ENCODE results near the gene FBXL13. TPM values are rescaled to one million over a fixed set of nuclear protein-coding genes. Genes with fewer than 3 reads are reported as not detected.

FBXL13 gene
- total and polyA plus RNA-seq, 2 of the 8 experiments (the other 6 are each of a cell fraction or from before 2014, with no cell fraction given) = 1.2 to 2.8 TPM

DNA sequence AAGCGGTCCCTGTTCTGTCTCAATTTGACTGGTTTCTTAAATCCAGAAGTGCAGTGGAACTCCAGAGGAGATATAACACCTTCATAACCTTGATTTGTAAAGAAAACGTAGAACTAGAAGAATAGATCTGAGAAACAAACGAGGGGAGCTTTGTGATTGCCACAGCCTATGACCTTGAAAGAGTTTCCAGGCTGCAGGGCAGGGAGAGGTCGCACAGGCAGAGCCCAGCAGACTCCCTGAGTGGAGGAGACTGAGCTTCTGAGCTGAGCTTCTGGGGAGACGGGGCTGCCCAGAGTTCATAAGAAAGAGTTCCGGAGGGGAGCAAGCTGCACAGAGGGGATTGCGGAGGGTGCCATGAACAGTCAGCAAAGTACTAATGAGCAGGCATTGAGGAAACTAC is 268.0 kb downstream of the FBXL13 start:
- Histone ChIP-seq H3K4me3 (ENCODE audit: extremely low read depth in 1 of 4, insufficient read depth in 2 of 4, low read depth in 3 of 4, low read length in 4 of 4) (no peak overlapping the region), H2AK5ac (ENCODE audit: low read depth, low read length) (no peak overlapping the region), H3K4me2 (ENCODE audit: insufficient read depth in 1 of 2, low read depth in 2 of 2, low read length in 2 of 2) (no peak overlapping the region), H3K4ac (replicated peaks; ENCODE audit: insufficient read length, low read depth, low read length) (no peak overlapping the region), H3K4me1 (replicated peaks in 1 of 4; ENCODE audit: control insufficient read depth in 3 of 4, insufficient read depth in 4 of 4, low read length in 3 of 4) (no peaks in the 10 kb centered on the region), H2BK5ac (ENCODE audit: low read depth, low read length) (no peak overlapping the region), H3K9me3 (ENCODE audit: insufficient read depth in 2 of 2, low read depth in 1 of 2, low read length in 1 of 2) (peaks cover under 1 to 3% of the 10 kb centered on the region in 2 experiments; a peak in 1 of 4 replicates), H4K5ac (ENCODE audit: insufficient read length, low read depth, low read length) (no peak overlapping the region), H3K14ac (ENCODE audit: insufficient read length) (no peak overlapping the region), H3K79me2 (ENCODE audit: control insufficient read depth in 1 of 2, insufficient read depth in 2 of 2, low read length in 2 of 2) (no peaks in the 10 kb centered on the region), H4K91ac (replicated peaks; ENCODE audit: insufficient read length, low read length) (no peak overlapping the region), H3K23ac (ENCODE audit: insufficient read length) (no peak overlapping the region), H2BK12ac (ENCODE audit: low read depth, low read length) (no peak overlapping the region), H3K27me3 (replicated peaks in 1 of 4; ENCODE audit: control insufficient read depth in 3 of 4, extremely low read depth in 1 of 4, insufficient read depth in 3 of 4, low read length in 3 of 4) (no peaks in the 10 kb centered on the region), H2BK20ac (ENCODE audit: low read length) (no peak overlapping the region), H3K79me1 (ENCODE audit: low read depth, low read length) (no peaks in the 10 kb centered on the region), H4K20me1 (replicated peaks in 1 of 2; ENCODE audit: control insufficient read depth in 1 of 2, insufficient read depth in 2 of 2, low read length in 2 of 2) (no peaks in the 10 kb centered on the region), H3K36me3 (ENCODE audit: control insufficient read depth in 2 of 4, insufficient read depth in 4 of 4, low read length in 3 of 4) (no peaks in the 10 kb centered on the region), H3K56ac (replicated peaks; ENCODE audit: insufficient read length, low read depth, low read length) (no peak overlapping the region), H2BK15ac (ENCODE audit: low read length) (no peak overlapping the region), H3K18ac (ENCODE audit: extremely low read depth, low read length) (no peak overlapping the region), H3K9ac (replicated peaks in 1 of 4; ENCODE audit: extremely low read depth in 1 of 4, low read depth in 3 of 4, low read length in 3 of 4) (no peak overlapping the region), H3K27ac (ENCODE audit: low read depth, low read length) (no peak overlapping the region), H2BK120ac (replicated peaks; ENCODE audit: low read depth, low read length) (no peak overlapping the region), H3K23me2 (ENCODE audit: low read depth, low read length) (no peaks in the 10 kb centered on the region), H2AFZ (ENCODE audit: low read length) (no peak overlapping the region), H4K8ac (ENCODE audit: extremely low read depth, insufficient read depth, low read length) (no peak overlapping the region)
- 95% methylated on average over 7 of the region's 7 CpGs; no CpG with 5 or more reads in 1 of the 2 experiments for WGBS, 2 experiments (ENCODE audit: extremely low coverage in 1 of 2, insufficient coverage in 1 of 2, insufficient read length in 1 of 2, insufficient replicate concordance in 2 of 2, low coverage in 1 of 2, low lambda C conversion rate in 2 of 2, missing lambda C conversion rate in 1 of 2)
- ChIA-PET POLR2A (ENCODE audit: partially characterized antibody) (interaction anchor here (1.0 to 1.6 kb wide), 2 partner anchors 9 to 13 kb away, joined by 3 read pairs; no protein-coding TSS in a partner anchor), CTCF (ENCODE audit: partially characterized antibody) (interaction anchor here (0.6 kb wide), 1 partner anchor 235 kb away, joined by 3 read pairs; no protein-coding TSS in a partner anchor)
- FAIRE-seq (no peak), DNase-seq (ENCODE audit: low read depth in 1 of 2, low spot score in 2 of 2) (no peak)
- TF ChIP-seq SAP30 (IDR thresholded peaks at IDR 0.05; ENCODE audit: insufficient read depth, insufficient replicate concordance, low read length) = no peak
- no peak for TF ChIP-seq GTF2F1 (IDR thresholded peaks at IDR 0.05; ENCODE audit: borderline replicate concordance, low read depth, low read length)
- no peak for TF ChIP-seq POU5F1 (IDR thresholded peaks at IDR 0.05; ENCODE audit: low read depth, low read length)
- TF ChIP-seq TCF12 (IDR thresholded peaks at IDR 0.05; ENCODE audit: low read depth, low read length) = no peak
- no peak for TF ChIP-seq RFX5 (IDR thresholded peaks at IDR 0.05; ENCODE audit: borderline replicate concordance, low read depth, low read length)
- no peak for TF ChIP-seq GABPA (IDR thresholded peaks at IDR 0.05; ENCODE audit: borderline replicate concordance, insufficient read depth, low read length)
- no peak for TF ChIP-seq RXRA (IDR thresholded peaks at IDR 0.05; ENCODE audit: insufficient read depth, low read depth, low read length)
- TF ChIP-seq BACH1 (IDR thresholded peaks at IDR 0.05; ENCODE audit: low read length) = no peak

All from H1 (cell line).